ENCODE data around the gene GPNMB. TPM values are rescaled to one million over a fixed set of nuclear protein-coding genes. Genes with fewer than 3 reads are reported as not detected.
"Not testable (repeated sequence)": the region's sequence is repeated elsewhere in the genome, so short reads cannot be mapped to it uniquely, and the experiment has no call there.

GPNMB gene
- polyA plus RNA-seq (ENCODE audit: insufficient read depth in 1 of 5, insufficient read length in 5 of 5, low replicate concordance in 1 of 5) = 1 to 10 TPM; 2.3 to 4.8 (median 2.9) TPM
- long read RNA-seq, donor 1 = 0 reads
- long read RNA-seq, donor 2 = 0 reads
- long read RNA-seq, donor 3 = 0 reads
- long read RNA-seq, donor 4, partial matches to known transcripts = 0 of 1 reads
- long read RNA-seq, donor 4, other reads (novel, unspliced or antisense) = 0 of 1 reads
- long read RNA-seq, donor 5 = 0 reads
- long read RNA-seq, donor 6, partial matches to known transcripts = 0 of 1 reads
- long read RNA-seq, donor 6, other reads (novel, unspliced or antisense) = 0 of 1 reads
- long read RNA-seq, donor 7 = 0 reads
- long read RNA-seq, donor 8 = 0 reads

DNA sequence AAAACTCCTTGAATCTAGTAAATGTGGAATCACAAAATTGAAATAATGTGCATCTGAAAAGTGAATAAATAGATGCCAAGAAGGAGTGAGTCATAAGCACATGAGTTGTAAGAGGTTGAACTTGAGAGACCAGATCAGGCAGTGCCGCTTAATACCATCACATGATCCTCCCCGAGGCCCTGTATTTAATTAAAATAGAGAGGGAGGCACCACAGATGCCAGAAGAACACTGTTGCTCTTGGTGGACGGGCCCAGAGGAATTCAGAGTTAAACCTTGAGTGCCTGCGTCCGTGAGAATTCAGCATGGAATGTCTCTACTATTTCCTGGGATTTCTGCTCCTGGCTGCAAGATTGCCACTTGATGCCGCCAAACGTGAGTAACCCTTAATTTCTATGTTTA is at the start of gene GPNMB:
TSS of gene GPNMB (plus strand) at position 221 of the 400 bp plus-strand sequence. CDS start at position 304, 83 bp downstream.
- no peak for DNase-seq

DNA sequence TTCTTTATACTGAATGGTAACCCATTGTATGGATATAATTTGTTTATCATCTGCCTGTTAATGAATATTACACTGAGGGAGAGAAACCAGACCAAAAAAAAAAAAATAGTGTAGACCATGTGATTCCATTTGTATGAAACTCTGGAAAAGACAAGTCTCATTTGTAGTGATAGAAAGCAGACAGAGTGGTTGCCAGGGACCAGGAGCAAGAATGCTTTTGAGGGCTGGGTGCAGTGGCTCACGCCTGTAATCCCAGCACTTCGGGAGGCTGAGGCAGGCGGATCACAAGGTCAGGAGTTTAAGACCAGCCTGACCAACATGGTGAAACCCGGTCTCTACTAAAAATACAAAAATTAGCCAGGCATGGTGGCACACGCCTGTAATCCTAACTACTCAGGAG is 48.8 kb upstream of the GPNMB start:
- DNase-seq = not testable (repeated sequence)

DNA sequence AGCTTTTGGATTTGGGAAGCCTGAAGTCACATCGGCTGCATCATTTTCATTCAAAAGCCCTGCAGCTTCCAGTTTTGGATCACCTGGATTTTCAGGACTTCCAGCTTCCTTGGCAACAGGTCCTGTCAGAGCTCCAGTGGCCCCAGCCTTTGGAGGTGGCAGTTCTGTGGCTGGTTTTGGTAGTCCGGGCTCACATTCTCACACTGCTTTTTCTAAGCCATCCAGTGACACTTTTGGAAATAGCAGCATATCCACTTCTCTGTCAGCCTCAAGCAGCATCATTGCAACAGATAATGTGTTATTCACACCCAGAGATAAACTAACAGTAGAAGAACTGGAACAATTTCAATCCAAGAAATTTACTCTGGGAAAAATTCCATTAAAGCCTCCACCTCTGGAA is 46.2 kb upstream of the GPNMB start:
- no peak for DNase-seq

DNA sequence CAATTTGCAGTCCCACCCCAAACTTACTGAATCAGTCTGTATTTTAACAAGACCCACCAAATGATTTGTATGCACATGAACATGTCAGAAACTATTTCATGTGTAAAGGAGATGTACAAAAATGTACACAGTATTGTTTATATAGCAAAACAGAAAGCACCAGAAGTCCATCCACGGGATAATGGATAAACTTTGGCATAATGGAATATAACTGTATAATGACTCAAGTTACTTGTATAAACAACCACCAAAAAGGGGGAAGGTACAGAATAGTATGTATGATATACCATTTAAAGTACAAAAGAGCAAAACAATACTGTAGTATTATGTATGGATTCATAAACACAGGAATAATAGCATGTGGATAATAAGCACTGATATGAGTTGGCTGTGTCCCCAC is 42.3 kb upstream of the GPNMB start:
- no peak for DNase-seq

DNA sequence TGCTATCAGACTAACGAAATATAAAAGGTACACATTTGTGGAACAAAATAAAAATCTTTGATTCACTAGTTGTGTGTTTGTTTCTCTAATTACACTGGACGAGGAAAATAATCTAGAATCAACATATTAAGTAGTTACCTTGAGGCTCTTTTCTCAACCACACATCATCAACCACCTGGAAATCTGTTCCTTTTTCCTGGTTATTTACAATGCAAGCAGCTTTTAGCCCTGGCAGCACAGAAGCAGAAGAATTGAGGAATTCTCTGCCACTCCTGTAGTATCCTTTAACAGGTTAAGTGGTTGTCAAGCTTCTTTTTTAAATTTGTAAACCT is 41.0 kb upstream of the GPNMB start:
- DNase-seq = no peak

DNA sequence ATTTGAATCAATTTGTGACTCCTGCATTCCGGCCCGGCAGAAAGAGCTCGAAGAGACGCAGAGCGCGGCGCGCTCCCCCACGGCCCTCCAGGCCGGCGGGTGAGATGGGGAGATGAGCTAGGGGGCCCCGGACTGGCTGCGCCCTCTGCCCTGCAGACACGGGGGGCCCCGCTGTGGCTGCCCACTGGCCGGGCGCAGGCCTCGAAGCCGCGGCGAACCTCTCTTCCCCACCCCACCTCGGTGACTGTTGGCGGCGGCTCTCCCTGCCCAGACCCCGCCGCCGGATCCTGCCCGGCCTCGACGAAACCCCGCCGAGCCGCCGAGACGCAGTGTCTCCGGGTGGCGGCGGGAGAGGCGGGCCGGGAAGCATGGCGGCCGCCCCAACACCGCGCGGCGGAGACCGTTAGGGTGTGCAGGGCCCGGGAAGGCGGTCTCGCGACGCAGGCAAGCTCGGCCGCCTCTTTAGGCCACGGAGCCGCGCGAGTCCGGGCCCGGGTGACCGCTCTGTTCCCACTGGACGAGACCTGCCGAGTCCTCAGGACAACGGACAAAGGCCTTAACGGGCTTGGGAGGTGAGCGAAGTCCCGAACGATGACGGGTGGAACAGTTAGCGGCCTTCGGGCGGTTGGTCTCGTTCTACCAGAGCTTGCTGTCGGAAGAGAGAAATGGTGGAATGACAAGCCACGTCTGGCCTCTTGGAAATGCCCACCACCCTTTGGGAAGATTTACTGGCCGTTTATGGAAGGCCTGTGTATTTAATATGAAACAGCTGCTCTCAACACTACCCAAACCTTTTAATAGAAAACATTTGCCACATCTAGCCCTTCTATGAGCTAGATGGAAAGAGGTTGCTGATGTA is 40.4 kb upstream of the GPNMB start:
- DNase-seq = peak; percentile 38 to 47

DNA sequence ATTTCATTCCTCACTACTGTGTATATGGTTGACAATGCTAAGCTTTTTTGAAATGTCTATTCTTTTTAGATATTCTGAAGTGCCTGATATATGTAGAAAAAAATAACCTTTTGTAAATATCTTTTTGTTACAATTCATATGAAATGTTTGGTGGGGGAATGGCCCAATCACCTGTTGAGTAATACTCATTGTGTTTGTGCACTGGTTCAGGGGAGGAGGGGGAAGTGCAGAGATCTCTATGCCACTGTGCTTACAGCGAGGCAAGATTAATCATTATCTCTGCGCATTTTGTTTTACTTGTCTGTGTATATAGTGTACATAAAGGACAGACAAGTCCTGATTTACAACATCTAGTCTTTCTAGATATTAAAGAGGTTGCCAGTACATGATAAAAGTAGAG is 39.6 kb upstream of the GPNMB start:
- DNase-seq = no peak

DNA sequence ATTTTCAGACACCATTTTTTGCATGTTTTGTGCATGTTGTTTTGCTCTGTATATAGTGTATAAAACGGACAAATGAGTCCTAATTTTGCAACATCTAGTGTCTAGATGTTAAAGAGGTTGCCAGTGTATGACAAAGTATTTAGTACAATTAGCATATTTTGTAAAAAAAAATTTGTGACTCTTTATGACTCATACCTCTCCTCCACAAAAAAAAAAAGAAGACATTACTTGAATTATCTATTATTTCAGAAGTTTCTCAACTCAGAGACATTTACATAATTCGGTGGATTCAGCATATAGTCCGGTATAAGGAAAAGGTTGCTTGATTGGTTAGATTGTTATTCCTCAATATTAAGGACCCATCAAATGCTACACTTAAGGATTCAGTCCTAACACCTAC is 38.7 kb upstream of the GPNMB start:
- no peak for DNase-seq

DNA sequence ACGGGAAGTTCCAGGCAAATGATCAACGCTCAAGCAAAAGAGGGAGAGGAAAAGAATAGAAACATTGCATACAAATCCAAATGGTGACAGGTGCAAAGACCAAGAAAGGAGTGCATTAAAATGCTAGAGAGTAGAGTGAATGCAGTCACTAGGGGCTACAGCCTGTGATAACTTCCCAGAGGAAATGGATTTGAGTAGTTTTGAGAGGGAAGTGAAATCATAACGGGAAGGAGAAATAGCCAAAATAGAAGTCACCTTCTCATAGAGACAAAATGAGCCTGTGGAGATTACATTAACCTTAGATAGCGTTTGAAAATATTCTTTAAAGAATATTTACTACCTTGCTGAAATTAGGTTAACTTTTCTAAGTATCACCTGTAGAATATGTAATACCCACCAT is 38.3 kb upstream of the GPNMB start:
- DNase-seq = no peak

DNA sequence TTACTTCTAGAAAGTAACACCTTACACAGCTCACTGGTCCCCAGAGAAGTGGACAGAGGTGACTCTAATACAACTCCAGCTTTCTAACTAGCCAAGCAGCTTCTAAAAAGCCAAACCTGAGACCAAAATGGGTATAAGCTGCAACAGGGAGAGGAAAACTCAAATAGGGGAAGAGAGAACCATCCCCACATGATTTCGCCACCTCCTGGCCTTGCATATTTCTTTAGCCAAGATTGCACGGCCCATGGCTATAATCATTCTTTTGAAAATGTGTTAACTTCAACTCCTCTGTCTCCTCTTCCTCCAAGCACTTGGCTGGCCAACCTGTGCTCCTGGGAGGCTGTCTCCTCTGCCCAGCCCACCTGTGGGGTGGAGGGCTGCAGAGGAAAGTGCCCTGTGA is 36.1 kb upstream of the GPNMB start:
- DNase-seq = no peak

DNA sequence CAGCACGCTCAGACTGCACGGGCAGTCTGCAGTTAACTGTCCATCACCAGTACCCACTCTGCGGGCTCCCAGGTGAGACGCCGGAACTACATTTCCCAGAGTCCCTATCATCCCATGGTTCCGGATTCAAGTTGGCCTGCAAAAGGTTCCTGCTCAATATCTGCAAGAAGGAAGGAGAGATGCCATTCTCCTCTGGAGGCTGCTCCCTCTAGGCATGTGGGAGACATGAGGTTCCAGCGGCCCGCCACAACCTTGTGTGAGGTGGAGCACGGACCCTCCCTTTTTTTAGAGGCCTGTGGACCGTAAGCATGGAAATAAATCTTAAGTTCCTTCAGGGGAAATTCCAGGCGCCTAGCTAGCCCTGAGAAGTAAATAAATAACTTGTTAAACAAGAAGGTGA is 35.0 kb upstream of the GPNMB start:
- no peak for DNase-seq

DNA sequence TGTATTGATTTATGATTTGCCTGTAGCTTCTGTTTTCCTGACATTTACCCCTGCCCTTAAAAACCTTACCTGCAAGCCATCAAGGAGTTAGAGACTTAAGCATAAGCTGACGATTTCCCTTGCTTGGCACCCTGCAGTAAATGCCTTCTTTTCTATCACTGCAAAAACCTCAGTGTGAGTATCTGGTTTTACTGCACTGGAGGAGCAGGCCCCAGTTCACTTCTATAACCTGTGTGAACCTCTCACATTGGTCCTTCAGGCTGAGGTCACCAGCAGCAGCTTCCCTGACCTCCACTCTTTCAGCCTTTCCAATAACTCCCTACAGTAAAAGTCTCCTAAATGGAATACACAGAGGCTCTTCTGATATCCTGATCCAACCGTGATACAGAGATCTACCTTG is 34.2 kb upstream of the GPNMB start:
- DNase-seq = no peak

DNA sequence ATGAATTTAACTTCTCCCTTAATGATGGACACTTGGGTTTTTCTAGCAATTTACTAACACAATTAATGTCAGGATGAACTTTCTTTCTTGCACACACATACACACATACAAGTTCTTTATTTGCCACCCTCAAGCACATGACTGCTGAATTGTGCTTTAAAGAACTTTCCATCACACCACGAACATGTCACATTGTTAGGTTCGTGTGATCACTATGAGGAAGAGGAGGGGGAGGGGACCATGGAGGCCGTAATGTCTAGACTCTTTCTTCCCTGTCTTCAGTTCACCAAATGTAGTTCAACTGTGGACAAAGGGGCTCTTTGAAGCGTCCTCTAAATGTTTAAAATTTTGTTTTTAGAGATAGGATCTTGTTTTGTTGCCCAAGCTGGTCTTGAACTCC is 33.7 kb upstream of the GPNMB start:
- DNase-seq = no peak

DNA sequence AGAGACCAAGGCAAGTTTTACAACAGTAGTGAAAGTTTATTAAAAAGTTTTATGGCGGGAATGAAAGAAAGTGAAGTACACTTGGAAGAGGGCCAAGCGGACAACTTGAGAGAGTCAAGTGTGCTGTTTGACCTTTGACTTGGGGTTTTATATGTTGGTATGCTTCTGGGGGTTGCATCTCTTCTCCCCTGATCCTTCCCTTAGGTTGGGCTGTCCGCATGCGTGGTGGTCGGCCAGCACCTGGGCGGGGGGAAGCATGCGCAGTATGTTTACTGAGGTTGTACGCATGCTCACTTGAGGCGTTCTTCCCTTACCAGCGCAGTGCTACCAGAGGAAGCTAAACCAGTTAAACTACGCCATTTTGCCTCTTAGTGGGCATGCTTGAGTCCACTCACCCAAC is 32.8 kb upstream of the GPNMB start:
- DNase-seq = no peak

DNA sequence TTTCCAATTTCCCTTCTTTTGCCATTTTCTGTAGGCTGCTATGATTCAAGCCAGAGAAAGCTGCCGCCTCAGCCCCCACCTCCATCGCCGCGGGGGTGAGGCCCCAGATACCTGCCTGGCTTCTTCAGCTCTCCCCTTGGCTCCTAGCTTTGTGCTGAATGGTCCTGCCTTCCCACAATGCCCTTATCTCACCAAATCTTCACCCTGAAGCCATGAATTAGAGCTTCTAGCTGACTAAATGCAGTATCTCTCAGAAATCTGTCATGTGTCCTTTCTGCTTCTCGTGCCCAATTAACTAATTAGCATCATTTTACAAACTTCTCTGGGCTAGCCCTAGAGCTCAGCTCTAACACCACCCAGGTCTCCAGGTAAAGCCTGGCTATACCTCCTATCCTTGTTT is 32.2 kb upstream of the GPNMB start:
- no peak for DNase-seq

DNA sequence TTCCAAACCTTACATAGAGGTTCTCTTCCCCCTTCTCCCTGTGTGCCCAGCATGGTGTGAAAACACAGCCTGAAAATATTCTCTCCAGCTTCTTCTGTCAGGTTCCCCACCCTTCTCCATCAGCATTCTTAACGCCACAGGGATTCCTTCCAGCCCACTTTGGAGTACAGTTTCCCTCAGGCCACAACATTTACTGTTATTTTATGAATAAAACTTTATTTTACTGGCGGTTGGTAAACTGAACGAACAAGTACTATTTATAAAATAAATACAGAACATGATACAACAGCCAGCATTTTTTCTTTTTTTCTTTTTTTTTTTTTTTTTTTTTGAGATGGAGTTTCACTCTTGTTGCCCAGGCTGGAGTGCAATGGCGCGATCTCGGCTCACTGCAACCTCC is 31.6 kb upstream of the GPNMB start:
- DNase-seq = no peak

DNA sequence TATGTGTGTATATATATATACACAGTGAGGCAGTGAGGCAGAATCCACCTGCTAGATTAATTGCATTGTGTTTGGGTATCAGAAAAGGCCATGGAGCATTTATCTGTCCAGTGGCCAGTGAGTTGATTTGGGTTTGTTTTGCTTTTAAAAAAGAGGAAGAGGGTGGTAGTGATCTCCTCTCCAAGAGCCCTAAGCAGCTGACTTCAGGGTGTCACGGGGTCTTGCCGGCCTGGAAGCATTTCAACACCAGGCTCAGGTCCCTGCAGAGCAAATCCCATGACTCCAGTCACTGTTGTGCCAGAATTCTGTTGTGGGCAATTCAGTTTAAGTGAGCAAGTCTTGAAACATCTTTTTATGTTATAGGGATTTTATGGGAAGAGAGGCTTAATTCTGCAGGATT is 30.6 kb upstream of the GPNMB start:
- DNase-seq = no peak

DNA sequence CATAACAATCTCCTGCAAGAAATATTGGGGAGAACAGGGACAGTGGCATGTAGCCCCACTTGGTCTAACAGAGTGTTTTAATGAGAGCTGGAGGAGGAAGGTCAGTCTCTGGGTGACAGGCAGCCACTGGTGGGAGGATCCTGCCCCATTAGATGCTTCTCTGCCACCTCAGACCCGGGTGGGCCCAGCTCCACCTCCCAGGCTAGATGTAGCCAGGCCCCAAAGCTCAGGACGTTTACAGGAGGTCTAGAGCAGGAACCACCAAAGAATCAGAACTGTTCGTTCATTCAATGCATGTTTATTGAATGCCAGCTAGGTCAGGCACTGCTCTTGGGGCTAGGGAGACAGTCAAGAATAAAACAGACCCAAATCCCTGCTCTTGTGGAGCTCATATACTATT is 28.4 kb upstream of the GPNMB start:
- DNase-seq = no peak

DNA sequence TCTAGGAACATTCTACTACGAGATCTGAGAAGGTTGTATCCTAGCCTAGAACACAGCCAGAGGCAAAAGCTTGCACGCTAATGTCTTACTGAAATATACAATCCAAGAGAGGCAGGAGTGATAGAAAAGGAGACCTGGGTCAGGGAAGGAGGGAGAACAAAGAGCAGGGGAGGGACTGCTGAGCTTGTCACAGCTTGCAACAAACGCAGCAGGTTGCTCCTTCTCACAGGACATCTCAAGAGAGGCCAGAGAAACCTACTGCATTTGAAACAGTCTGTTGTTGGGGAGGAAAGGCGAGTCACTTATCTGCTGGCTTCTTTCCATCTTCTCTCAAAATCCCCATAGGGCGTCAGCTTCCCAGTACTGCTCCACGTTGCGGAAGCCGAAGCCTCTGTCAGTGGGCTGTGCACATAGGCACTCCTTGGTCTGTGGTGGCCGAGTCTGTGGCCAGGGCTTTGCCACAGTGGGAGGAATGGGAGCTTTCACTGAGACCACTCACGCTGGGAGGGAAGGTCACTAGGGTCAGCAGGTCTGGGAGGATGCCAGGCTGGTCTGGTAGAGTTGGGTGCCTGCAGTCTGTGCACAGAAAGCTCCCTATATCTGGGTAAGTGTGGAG is 25.8 kb upstream of the GPNMB start:
- no peak for DNase-seq

DNA sequence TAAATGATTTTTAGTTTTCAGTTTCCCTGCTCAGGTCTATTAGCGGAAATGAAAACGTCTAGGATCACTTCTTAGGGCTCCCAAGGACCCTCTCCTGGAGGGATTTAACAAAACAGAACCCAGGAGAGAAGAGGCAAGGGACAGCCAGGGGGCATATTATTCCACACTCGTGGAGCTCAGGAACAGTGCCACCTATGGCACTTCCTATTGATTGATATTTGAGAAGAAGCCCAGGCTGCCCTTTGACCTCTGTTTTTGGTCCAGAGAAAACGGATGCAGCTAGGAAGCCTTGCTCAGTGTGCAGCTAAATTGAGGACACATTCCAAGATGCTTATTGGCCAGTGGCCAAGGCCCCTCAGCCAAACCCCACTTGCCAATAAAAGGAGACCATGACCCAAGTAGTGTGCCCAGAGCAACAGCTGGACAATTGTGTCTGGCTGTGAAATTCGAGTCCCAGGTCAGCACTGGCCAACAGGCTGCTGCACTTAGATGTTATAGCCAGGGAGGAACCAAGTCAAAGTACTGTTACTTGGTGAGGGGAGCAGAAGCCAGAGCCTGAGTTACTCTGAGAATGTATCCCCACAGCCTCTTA is 24.0 kb upstream of the GPNMB start:
- peak; percentile 22 to 34 for DNase-seq

DNA sequence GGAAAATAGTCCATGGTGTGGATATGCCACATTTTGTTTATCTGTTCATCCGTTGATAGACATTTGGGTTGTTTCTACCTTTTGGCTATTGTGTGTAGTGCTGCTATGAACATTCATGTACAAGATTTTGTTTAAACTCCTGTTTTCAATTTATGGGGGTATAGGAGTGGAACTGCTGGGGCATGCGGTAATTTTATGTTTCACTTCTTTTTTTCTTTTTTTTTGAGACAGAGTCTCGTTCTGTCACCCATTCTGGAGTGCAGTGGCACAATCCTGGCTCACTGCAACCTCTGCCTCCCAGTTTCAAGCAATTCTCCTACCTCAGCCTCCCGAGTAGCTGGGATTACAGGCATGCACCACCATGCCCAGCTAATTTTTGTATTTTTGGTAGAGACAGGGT is 22.2 kb upstream of the GPNMB start:
- not testable (repeated sequence) for DNase-seq

DNA sequence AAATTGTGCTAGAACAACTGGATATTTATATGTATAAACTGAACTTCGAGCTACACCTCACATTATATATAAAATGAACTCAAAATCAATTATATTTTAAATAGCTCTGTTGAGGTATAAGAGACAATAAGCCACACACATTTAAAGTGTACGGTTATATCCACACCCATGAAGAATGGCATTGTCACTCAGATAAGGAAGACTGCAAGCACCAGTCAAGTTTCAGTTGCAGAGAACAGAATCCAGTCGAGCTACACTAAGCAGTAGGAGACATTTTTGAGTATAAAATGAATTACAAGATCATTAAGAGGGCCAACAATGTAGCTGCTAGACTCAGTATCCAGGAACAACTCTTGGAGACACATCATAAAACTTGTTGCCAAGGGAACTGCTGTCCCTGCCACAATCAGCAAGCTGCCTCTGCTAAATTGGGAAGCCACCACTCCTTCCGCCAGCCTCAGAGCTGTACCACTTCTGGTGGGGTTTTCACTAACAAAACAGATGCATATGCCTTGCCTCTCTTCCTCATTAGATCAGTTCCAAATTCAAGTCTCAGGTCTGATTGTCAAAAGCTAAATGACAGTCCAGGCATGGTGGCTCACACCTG is 19.6 kb upstream of the GPNMB start:
- DNase-seq = no peak

Measured in right lung (tissue), 10 donors.